ENCODE results near the gene VCX. TPM values are rescaled to one million over a fixed set of nuclear protein-coding genes. Genes with fewer than 3 reads are reported as not detected.

The VCX gene
- not detected in 2 replicates for total RNA-seq

GRCh38 chrX:7842871-7843270 lies at the start of gene VCX:
TSS of gene VCX (plus strand) at chrX:7843171. CDS start at chrX:7843204, 33 bp downstream.

Other genes starting within 250 kb of the VCX start
- 9.4 and 14.9 TPM in 2 replicates for gene PNPLA4, start 84.2 kb downstream of the VCX start, total RNA-seq